Naive thymus-derived CD8-positive, alpha-beta T cell (primary cell): Measurements from ENCODE around the gene IPMK. TPM values are rescaled to one million over a fixed set of nuclear protein-coding genes. Genes with fewer than 3 reads are reported as not detected.

ENCODE experiments used
- ATAC-seq, 2 donors: fragments of 150-1000 bp; cut with Tn5 transposase in 1 of 2; sonication (Bioruptor Pico), chemical (Tn5 transposase) in 1 of 2; 1 replicate in 1 of 2; 2 replicates in 1 of 2; pipeline ENCODE4 v1.10.0; 2021; ENCODE audit warnings: mild to moderate bottlenecking in 2 of 2, moderate library complexity in 2 of 2
- POLR2A ChIA-PET: fragments of 350-600 bp; sonication (Branson Sonifier 250); formaldehyde crosslinking; loops from one replicate; lab custom pipeline; 2021; ENCODE audit warnings: antibody characterized with exemption; lab: Charles Lee
- DNase-seq, 10 donors: peaks; one replicate each; pipeline versions ENCODE4 v3.0.0 to v3.0.0-alpha.2; 2020 to 2022
- H3K27ac Mint-ChIP-seq, 10 donors: one replicate each; pipeline ENCODE4 v1.8.0; 2020 to 2022; ENCODE audit warnings: mild to moderate bottlenecking in 10 of 10, mixed read lengths in 10 of 10, moderate library complexity in 4 of 10, inconsistent platforms in 1 of 10
- H3K27me3 Mint-ChIP-seq, 5 donors: one replicate each; pipeline ENCODE4 v1.8.0; 2021 to 2022; ENCODE audit warnings: mixed read lengths in 5 of 5
- H3K36me3 Mint-ChIP-seq, 3 donors: one replicate each; pipeline ENCODE4 v1.8.0; 2020 to 2022; ENCODE audit warnings: mixed read lengths in 3 of 3, mild to moderate bottlenecking in 2 of 3, inconsistent platforms in 1 of 3
- H3K4me1 Mint-ChIP-seq, 4 donors: one replicate each; pipeline ENCODE4 v1.8.0; 2021 to 2022; ENCODE audit warnings: mixed read lengths in 4 of 4
- H3K4me3 Mint-ChIP-seq, 10 donors: one replicate each; pipeline ENCODE4 v1.8.0; 2020 to 2022; ENCODE audit warnings: mild to moderate bottlenecking in 10 of 10, mixed read lengths in 10 of 10, moderate library complexity in 6 of 10, inconsistent platforms in 1 of 10
- H3K9me3 Mint-ChIP-seq, 9 donors: one replicate each; pipeline ENCODE4 v1.8.0; 2020 to 2022; ENCODE audit warnings: mixed read lengths in 9 of 9, mild to moderate bottlenecking in 3 of 9, inconsistent platforms in 1 of 9, moderate library complexity in 1 of 9
- polyA plus RNA-seq, 3 donors: library from polyadenylated mRNA; unstranded; fragments of 300-500 nt; fragmentation: Illumina TruSeq; gene quantifications; one replicate each; pipeline ENCODE4 v1.2.3, GENCODE V29; 2021
- total RNA-seq, 8 experiments: library from RNA in 2 of 8; stranded (reverse) in 2 of 8; gene quantifications; one replicate each; pipeline ENCODE4 v1.2.3 and lab custom pipeline; 2021 to 2026

Gene IPMK
- total and polyA plus RNA-seq, 5 experiments from 2014 or later, result 1.6 to 7.1 (median 2.2) TPM

- POLR2A ChIA-PET, result interaction anchor here (1.3 kb wide), 1 partner anchor 12 kb away, joined by 4 read pairs; the partner anchor contains the start of gene CISD1
- Mint-ChIP-seq H3K36me3 (peaks cover 0 to 38% (median 0%) of the 10 kb centered on the region in 3 donors), H3K4me1 (peaks cover 10 to 20% (median 14%) of the 10 kb centered on the region in 4 donors), H3K27ac (no peak overlapping the region), H3K27me3 (no peaks in the 10 kb centered on the region), H3K4me3 (no peak overlapping the region), H3K9me3 (no peaks in the 10 kb centered on the region)
- no peak for ATAC-seq
- no peak for DNase-seq
Observed at GRCh38 chr10:58281092-58281752, 13.5 kb upstream of the IPMK start.

GRCh38 chr10:58280477-58280876, 12.8 kb upstream of the IPMK start:
- no peaks in the 10 kb centered on the region for H3K9me3 Mint-ChIP-seq
- ATAC-seq, result no peak
- POLR2A ChIA-PET, result interaction anchor here (1.3 kb wide), 1 partner anchor 11 kb away, joined by 4 read pairs; the partner anchor contains the start of gene CISD1
- H3K36me3 Mint-ChIP-seq, result peaks cover 0 to 38% (median 0%) of the 10 kb centered on the region in 3 donors
- DNase-seq, result no peak
- H3K27ac Mint-ChIP-seq, result no peak overlapping the region
- no peaks in the 10 kb centered on the region for H3K27me3 Mint-ChIP-seq
- peaks cover 12 to 20% (median 15%) of the 10 kb centered on the region in 4 donors for H3K4me1 Mint-ChIP-seq
- H3K4me3 Mint-ChIP-seq, result no peak overlapping the region

- Mint-ChIP-seq H3K4me3 (no peak overlapping the region), H3K27ac (no peak overlapping the region), H3K36me3 (peaks cover 0 to 36% (median 0%) of the 10 kb centered on the region in 3 donors), H3K27me3 (no peaks in the 10 kb centered on the region), H3K9me3 (no peaks in the 10 kb centered on the region), H3K4me1 (peaks cover 12 to 20% (median 15%) of the 10 kb centered on the region in 4 donors)
- no peak for DNase-seq
- POLR2A ChIA-PET, result no interaction called here
- ATAC-seq, result no peak
Observed at GRCh38 chr10:58278962-58279307, 11.2 kb upstream of the IPMK start.

- no peak for DNase-seq
- POLR2A ChIA-PET, result interaction anchor here (0.8 kb wide), 1 partner anchor 108 kb away, joined by 4 read pairs; no protein-coding TSS in a partner anchor
Observed at GRCh38 chr10:58278274-58278961, 10.7 kb upstream of the IPMK start.

GRCh38 chr10:58275908-58276307, 8.2 kb upstream of the IPMK start:
- Mint-ChIP-seq H3K4me3 (no peak overlapping the region), H3K36me3 (peaks cover 0 to 30% (median 0%) of the 10 kb centered on the region in 3 donors), H3K27me3 (no peaks in the 10 kb centered on the region), H3K27ac (peak overlapping the region in 2 of 10 donors; percentile 21 to 37), H3K4me1 (peaks cover 0 to 11% (median 8%) of the 10 kb centered on the region in 4 donors), H3K9me3 (no peaks in the 10 kb centered on the region)
- POLR2A ChIA-PET, result no interaction called here
- no peak for DNase-seq
- ATAC-seq, result no peak

More at GRCh38 chr10:58278274-58278961, 10.7 kb upstream of the IPMK start:
- Mint-ChIP-seq H3K27ac (no peak overlapping the region), H3K4me3 (no peak overlapping the region), H3K9me3 (no peaks in the 10 kb centered on the region), H3K27me3 (no peaks in the 10 kb centered on the region), H3K4me1 (peaks cover 13 to 20% (median 16%) of the 10 kb centered on the region in 4 donors), H3K36me3 (peaks cover 0 to 36% (median 0%) of the 10 kb centered on the region in 3 donors)
- ATAC-seq, result no peak

- POLR2A ChIA-PET, result no interaction called here
- ATAC-seq, result no peak
- no peak overlapping the region for H3K27ac Mint-ChIP-seq
- peaks cover 6 to 14% (median 8%) of the 10 kb centered on the region in 4 donors for H3K4me1 Mint-ChIP-seq
- no peak for DNase-seq
- H3K4me3 Mint-ChIP-seq, result no peak overlapping the region
- no peaks in the 10 kb centered on the region for H3K27me3 Mint-ChIP-seq
- H3K36me3 Mint-ChIP-seq, result peaks cover 0 to 28% (median 0%) of the 10 kb centered on the region in 3 donors
- no peaks in the 10 kb centered on the region for H3K9me3 Mint-ChIP-seq
Observed at GRCh38 chr10:58275261-58275660, 7.6 kb upstream of the IPMK start.

GRCh38 chr10:58269782-58270290, 2.1 kb upstream of the IPMK start:
- Mint-ChIP-seq H3K4me1 (peaks cover 16 to 37% (median 28%) of the 10 kb centered on the region in 4 donors), H3K4me3 (peak overlapping the region; percentile 93 to 100 (median 97)), H3K9me3 (no peaks in the 10 kb centered on the region), H3K27ac (peak overlapping the region in 6 of 10 donors; percentile 93 to 99 (median 98)), H3K36me3 (no peaks in the 10 kb centered on the region), H3K27me3 (no peaks in the 10 kb centered on the region)
- ATAC-seq (no peak), DNase-seq (peak in 1 of 10 donors; percentile 18)
- POLR2A ChIA-PET, result interaction anchor here (1.2 to 1.4 kb wide), 2 partner anchors 11 to 25 kb away, joined by 4 read pairs; no protein-coding TSS in a partner anchor

- H3K27ac Mint-ChIP-seq, result peak within 1 kb of the TSS; percentile 92 to 99 (median 98)
- peak within 1 kb of the TSS; percentile 93 to 100 (median 97) for H3K4me3 Mint-ChIP-seq
- H3K27me3 Mint-ChIP-seq, result no peaks in the 10 kb centered on the region
- peak; percentile 66 to 71 for ATAC-seq
- no peaks in the 10 kb centered on the region for H3K9me3 Mint-ChIP-seq
- DNase-seq, result peak; percentile 87 to 98 (median 93)
- H3K36me3 Mint-ChIP-seq, result no peaks in the 10 kb centered on the region
- peaks cover 16 to 44% (median 33%) of the 10 kb centered on the region in 4 donors for H3K4me1 Mint-ChIP-seq
- POLR2A ChIA-PET, result interaction anchor here (1.0 to 3.2 kb wide), 6 partner anchors 12 to 116 kb away, joined by 4 to 39 read pairs (median 6); partner anchors contain the start of genes TFAM and UBE2D1
Observed at GRCh38 chr10:58268946-58269781, 1.5 kb upstream of the IPMK start, which contains the start of gene CISD1. Gene CISD1 (plus strand): TSS chr10:58269162. CDS start chr10:58269274, 112 bp downstream.

- Mint-ChIP-seq H3K9me3 (no peaks in the 10 kb centered on the region), H3K27me3 (no peaks in the 10 kb centered on the region), H3K36me3 (peaks cover 0 to under 1% (median 0%) of the 10 kb centered on the region in 3 donors), H3K27ac (peak overlapping the region; percentile 92 to 99 (median 98)), H3K4me1 (peaks cover 17 to 50% (median 35%) of the 10 kb centered on the region in 4 donors), H3K4me3 (peak overlapping the region; percentile 93 to 100 (median 97))
- POLR2A ChIA-PET, result interaction anchor here (1.0 to 3.2 kb wide), 7 partner anchors 12 to 116 kb away, joined by 4 to 39 read pairs (median 5); partner anchors contain the start of genes TFAM and UBE2D1
- ATAC-seq, result no peak
- DNase-seq, result peak in 1 of 10 donors; percentile 3
Observed at GRCh38 chr10:58268454-58268945, 806 bp upstream of the IPMK start.

GRCh38 chr10:58266826-58267712, 625 bp downstream of the IPMK start:
- Mint-ChIP-seq H3K27ac (peak overlapping the region; percentile 78 to 99 (median 98)), H3K36me3 (peaks cover 0 to 2% (median 0%) of the 10 kb centered on the region in 3 donors), H3K9me3 (no peaks in the 10 kb centered on the region), H3K4me1 (peaks cover 19 to 57% (median 34%) of the 10 kb centered on the region in 4 donors), H3K27me3 (no peaks in the 10 kb centered on the region), H3K4me3 (peak overlapping the region; percentile 93 to 100 (median 98))
- POLR2A ChIA-PET, result interaction anchor here (3.2 kb wide), 1 partner anchor 118 kb away, joined by 39 read pairs; the partner anchor contains the start of gene TFAM
- DNase-seq (peak; percentile 13 to 72 (median 42)), ATAC-seq (peak; percentile 2 to 12)
